Central memory CD8-positive, alpha-beta T cell (primary cell): Measurements from ENCODE around the gene CNTN6.

Experiments
- ATAC-seq: fragments of 150-1000 bp; cut with Tn5 transposase; replicated peaks from 2 replicates; pipeline ENCODE4 v1.10.0; 2022; ENCODE audit warnings: mild to moderate bottlenecking, moderate FRiP score, moderate number of reproducible peaks; ENCODE audit not compliant: poor library complexity, severe bottlenecking; ENCODE audit errors: extremely low read depth
- DNase-seq, 2 donors: peaks; one replicate each; pipeline ENCODE4 v3.0.0; 2021; ENCODE audit warnings: low spot score in 2 of 2
- H3K27ac Mint-ChIP-seq: one replicate; pipeline ENCODE4 v1.8.0; 2022; ENCODE audit warnings: low read depth, mild to moderate bottlenecking, moderate library complexity, mixed read lengths
- H3K27me3 Mint-ChIP-seq: one replicate; pipeline ENCODE4 v1.8.0; 2022; ENCODE audit warnings: mixed read lengths
- H3K36me3 Mint-ChIP-seq: one replicate; pipeline ENCODE4 v1.8.0; 2022; ENCODE audit warnings: mild to moderate bottlenecking, moderate library complexity, mixed read lengths; ENCODE audit not compliant: insufficient read depth
- H3K4me1 Mint-ChIP-seq: one replicate; pipeline ENCODE4 v1.8.0; 2022; ENCODE audit warnings: mixed read lengths
- H3K4me3 Mint-ChIP-seq: one replicate; pipeline ENCODE4 v1.8.0; 2022; ENCODE audit warnings: mild to moderate bottlenecking, moderate library complexity, mixed read lengths
- H3K9me3 Mint-ChIP-seq: one replicate; pipeline ENCODE4 v1.8.0; 2022; ENCODE audit warnings: mixed read lengths

The CNTN6 gene

GRCh38 chr3:1190569-1190968 lies 97.7 kb downstream of the CNTN6 start:
- Mint-ChIP-seq H3K36me3 (no peaks in the 10 kb centered on the region), H3K4me1 (no peaks in the 10 kb centered on the region), H3K4me3 (no peak overlapping the region), H3K9me3 (peaks cover 15% of the 10 kb centered on the region), H3K27me3 (no peaks in the 10 kb centered on the region), H3K27ac (no peak overlapping the region)
- no peak for ATAC-seq
- no peak for DNase-seq

- Mint-ChIP-seq H3K9me3 (peaks cover 15% of the 10 kb centered on the region), H3K4me1 (no peaks in the 10 kb centered on the region), H3K27me3 (no peaks in the 10 kb centered on the region), H3K4me3 (no peak overlapping the region), H3K27ac (no peak overlapping the region), H3K36me3 (no peaks in the 10 kb centered on the region)
- ATAC-seq (no peak), DNase-seq (no peak)
Measured at GRCh38 chr3:1191026-1191425, 98.2 kb downstream of the CNTN6 start.

GRCh38 chr3:1195947-1196346 lies 103.1 kb downstream of the CNTN6 start:
- H3K27ac Mint-ChIP-seq = no peak overlapping the region
- H3K4me3 Mint-ChIP-seq = no peak overlapping the region
- peaks cover 15% of the 10 kb centered on the region for H3K9me3 Mint-ChIP-seq
- H3K36me3 Mint-ChIP-seq = no peaks in the 10 kb centered on the region
- DNase-seq (no peak), ATAC-seq (no peak)
- no peaks in the 10 kb centered on the region for H3K4me1 Mint-ChIP-seq
- no peaks in the 10 kb centered on the region for H3K27me3 Mint-ChIP-seq

- Mint-ChIP-seq H3K9me3 (peaks cover 15% of the 10 kb centered on the region), H3K36me3 (no peaks in the 10 kb centered on the region)
Measured at GRCh38 chr3:1197051-1197450, 104.2 kb downstream of the CNTN6 start.

GRCh38 chr3:1200371-1200770 lies 107.5 kb downstream of the CNTN6 start:
- Mint-ChIP-seq H3K4me3 (no peak overlapping the region), H3K9me3 (peaks cover 11% of the 10 kb centered on the region), H3K27ac (no peak overlapping the region), H3K27me3 (no peaks in the 10 kb centered on the region), H3K4me1 (no peaks in the 10 kb centered on the region), H3K36me3 (no peaks in the 10 kb centered on the region)
- no peak for ATAC-seq
- no peak for DNase-seq

More at GRCh38 chr3:1197051-1197450, 104.2 kb downstream of the CNTN6 start:
- ATAC-seq (no peak), DNase-seq (no peak)
- no peak overlapping the region for H3K27ac Mint-ChIP-seq
- no peak overlapping the region for H3K4me3 Mint-ChIP-seq
- H3K4me1 Mint-ChIP-seq = no peaks in the 10 kb centered on the region
- no peaks in the 10 kb centered on the region for H3K27me3 Mint-ChIP-seq

- H3K36me3 Mint-ChIP-seq = no peaks in the 10 kb centered on the region
- no peaks in the 10 kb centered on the region for H3K27me3 Mint-ChIP-seq
- ATAC-seq = no peak
- no peak overlapping the region for H3K27ac Mint-ChIP-seq
- no peak for DNase-seq
- no peaks in the 10 kb centered on the region for H3K4me1 Mint-ChIP-seq
- peaks cover 12% of the 10 kb centered on the region for H3K9me3 Mint-ChIP-seq
- no peak overlapping the region for H3K4me3 Mint-ChIP-seq
Measured at GRCh38 chr3:1207904-1208303, 115.1 kb downstream of the CNTN6 start.

- H3K9me3 Mint-ChIP-seq = peaks cover 24% of the 10 kb centered on the region
Measured at GRCh38 chr3:1214933-1215332, 122.1 kb downstream of the CNTN6 start.

GRCh38 chr3:1216856-1217255 lies 124.0 kb downstream of the CNTN6 start:
- Mint-ChIP-seq H3K4me3 (no peak overlapping the region), H3K9me3 (peaks cover 24% of the 10 kb centered on the region), H3K4me1 (no peaks in the 10 kb centered on the region), H3K36me3 (no peaks in the 10 kb centered on the region), H3K27me3 (no peaks in the 10 kb centered on the region), H3K27ac (no peak overlapping the region)
- DNase-seq (no peak), ATAC-seq (no peak)

More at GRCh38 chr3:1214933-1215332, 122.1 kb downstream of the CNTN6 start:
- no peak overlapping the region for H3K4me3 Mint-ChIP-seq
- ATAC-seq (no peak), DNase-seq (no peak)
- H3K36me3 Mint-ChIP-seq = no peaks in the 10 kb centered on the region
- H3K27me3 Mint-ChIP-seq = no peaks in the 10 kb centered on the region
- no peaks in the 10 kb centered on the region for H3K4me1 Mint-ChIP-seq
- H3K27ac Mint-ChIP-seq = no peak overlapping the region

GRCh38 chr3:1227111-1227510 lies 134.3 kb downstream of the CNTN6 start:
- Mint-ChIP-seq H3K9me3 (peaks cover 12% of the 10 kb centered on the region), H3K36me3 (no peaks in the 10 kb centered on the region), H3K4me1 (no peaks in the 10 kb centered on the region), H3K27ac (no peak overlapping the region), H3K4me3 (no peak overlapping the region), H3K27me3 (no peaks in the 10 kb centered on the region)
- DNase-seq (no peak), ATAC-seq (no peak)

- Mint-ChIP-seq H3K4me1 (no peaks in the 10 kb centered on the region), H3K36me3 (no peaks in the 10 kb centered on the region), H3K27me3 (no peaks in the 10 kb centered on the region), H3K27ac (no peak overlapping the region), H3K4me3 (no peak overlapping the region), H3K9me3 (peaks cover 21% of the 10 kb centered on the region)
- ATAC-seq (no peak), DNase-seq (no peak)
Measured at GRCh38 chr3:1228289-1228688, 135.5 kb downstream of the CNTN6 start.

- DNase-seq (no peak), ATAC-seq (no peak)
- no peak overlapping the region for H3K27ac Mint-ChIP-seq
- H3K27me3 Mint-ChIP-seq = no peaks in the 10 kb centered on the region
- H3K9me3 Mint-ChIP-seq = peaks cover 14% of the 10 kb centered on the region
- H3K36me3 Mint-ChIP-seq = no peaks in the 10 kb centered on the region
- H3K4me3 Mint-ChIP-seq = no peak overlapping the region
- H3K4me1 Mint-ChIP-seq = no peaks in the 10 kb centered on the region
Measured at GRCh38 chr3:1230920-1231319, 138.1 kb downstream of the CNTN6 start.

- peaks cover 14% of the 10 kb centered on the region for H3K9me3 Mint-ChIP-seq
- H3K4me3 Mint-ChIP-seq = no peak overlapping the region
Measured at GRCh38 chr3:1232276-1232675, 139.5 kb downstream of the CNTN6 start.

GRCh38 chr3:1235526-1236120 lies 142.8 kb downstream of the CNTN6 start:
- DNase-seq (no peak), ATAC-seq (no peak)
- H3K27me3 Mint-ChIP-seq = no peaks in the 10 kb centered on the region
- H3K4me1 Mint-ChIP-seq = no peaks in the 10 kb centered on the region
- H3K4me3 Mint-ChIP-seq = no peak overlapping the region
- H3K9me3 Mint-ChIP-seq = peaks cover 28% of the 10 kb centered on the region
- no peaks in the 10 kb centered on the region for H3K36me3 Mint-ChIP-seq
- H3K27ac Mint-ChIP-seq = no peak overlapping the region

More at GRCh38 chr3:1232276-1232675, 139.5 kb downstream of the CNTN6 start:
- Mint-ChIP-seq H3K27me3 (no peaks in the 10 kb centered on the region), H3K4me1 (no peaks in the 10 kb centered on the region), H3K27ac (no peak overlapping the region), H3K36me3 (no peaks in the 10 kb centered on the region)
- DNase-seq (no peak), ATAC-seq (no peak)
